ENCODE data around the gene SH2D2A. TPM values are rescaled to one million over a fixed set of nuclear protein-coding genes. Genes with fewer than 3 reads are reported as not detected.

Gene SH2D2A
- total and polyA plus RNA-seq, 4 donors, result 0.33 to 0.53 (median 0.51) TPM; not detected in 1

DNA sequence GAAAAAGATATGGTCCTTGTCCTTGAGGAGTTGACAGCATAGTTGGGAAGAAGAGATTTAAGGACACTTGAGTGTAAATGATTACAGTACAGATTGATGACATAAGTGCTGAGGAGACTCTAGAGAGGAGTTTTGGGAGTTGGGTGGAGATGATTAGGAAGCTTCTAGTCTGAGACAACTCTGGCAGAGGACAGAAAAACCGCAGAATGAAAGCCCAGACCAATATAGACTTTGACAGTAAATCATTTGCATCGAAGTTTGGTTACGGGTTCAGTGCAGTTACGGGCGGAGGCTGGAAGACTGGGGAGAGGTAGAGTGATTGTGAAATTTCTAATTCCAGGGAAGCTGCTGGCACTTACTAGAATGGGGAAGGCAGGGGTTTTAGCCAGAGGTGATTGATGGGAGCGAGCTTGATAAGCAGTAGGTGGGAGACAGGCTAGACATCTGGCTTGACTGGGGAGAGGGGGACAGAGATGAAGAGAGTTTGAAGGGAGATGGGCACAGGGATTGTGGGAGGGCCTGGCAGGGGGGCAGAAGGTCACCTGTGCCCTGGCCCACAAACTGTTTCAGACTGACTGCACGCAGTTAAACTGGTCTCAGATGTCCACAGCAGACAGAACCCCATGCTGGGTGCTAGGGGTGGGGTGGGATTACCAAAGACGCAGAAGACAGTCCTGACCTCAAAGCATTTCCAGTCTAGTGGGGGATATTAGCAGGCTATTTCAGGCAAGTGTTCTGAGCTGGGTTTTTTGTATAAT is 20.1 kb downstream of the SH2D2A start:
- Histone ChIP-seq H3K4me1 (ENCODE audit: control insufficient read depth, insufficient read depth, low read length) (no peaks in the 10 kb centered on the region), H3K27me3 (ENCODE audit: control insufficient read depth, insufficient read depth, low read length) (no peaks in the 10 kb centered on the region), H3K27ac (ENCODE audit: low read depth, low read length) (no peak overlapping the region), H3K9me3 (ENCODE audit: control insufficient read depth, insufficient read depth, low read length) (no peaks in the 10 kb centered on the region), H3K4me3 (ENCODE audit: low read depth, low read length) (no peak overlapping the region), H3K36me3 (ENCODE audit: control insufficient read depth, insufficient read depth, low read length) (peaks cover 61% of the 10 kb centered on the region)
- DNase-seq (ENCODE audit: low read depth in 4 of 6, low spot score in 6 of 6), result no peak
- WGBS (ENCODE audit: insufficient coverage), result 89% methylated on average over 8 of the region's 8 CpGs

DNA sequence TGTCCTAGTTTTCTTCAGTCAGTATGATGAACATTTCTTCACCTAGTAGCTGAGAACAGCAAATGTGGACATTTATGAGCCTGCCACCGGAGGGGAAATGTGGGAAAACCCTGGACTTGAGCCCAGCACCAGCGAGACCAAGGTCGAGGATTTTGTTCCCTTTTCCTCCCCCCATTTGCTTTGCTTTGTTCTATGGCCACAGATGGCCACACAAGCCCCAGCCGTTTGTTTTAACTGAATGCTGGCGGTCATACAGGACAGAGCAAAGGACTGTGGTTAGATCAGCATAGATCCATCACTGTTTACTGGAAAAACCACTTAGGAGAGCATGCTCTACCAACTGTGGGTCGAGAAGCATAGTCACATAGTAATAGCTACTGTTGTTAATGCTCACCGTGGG is 20.9 kb downstream of the SH2D2A start:
- WGBS (ENCODE audit: insufficient coverage), result 65% methylated on average over 4 of the region's 7 CpGs
- peaks cover 58% of the 10 kb centered on the region for H3K36me3 ChIP-seq (ENCODE audit: control insufficient read depth, insufficient read depth, low read length)
- no peaks in the 10 kb centered on the region for H3K4me1 ChIP-seq (ENCODE audit: control insufficient read depth, insufficient read depth, low read length)
- H3K9me3 ChIP-seq (ENCODE audit: control insufficient read depth, insufficient read depth, low read length), result no peaks in the 10 kb centered on the region
- no peak for DNase-seq (ENCODE audit: low read depth in 4 of 6, low spot score in 6 of 6)
- H3K27me3 ChIP-seq (ENCODE audit: control insufficient read depth, insufficient read depth, low read length), result no peaks in the 10 kb centered on the region
- no peak overlapping the region for H3K27ac ChIP-seq (ENCODE audit: low read depth, low read length)
- H3K4me3 ChIP-seq (ENCODE audit: low read depth, low read length), result no peak overlapping the region

DNA sequence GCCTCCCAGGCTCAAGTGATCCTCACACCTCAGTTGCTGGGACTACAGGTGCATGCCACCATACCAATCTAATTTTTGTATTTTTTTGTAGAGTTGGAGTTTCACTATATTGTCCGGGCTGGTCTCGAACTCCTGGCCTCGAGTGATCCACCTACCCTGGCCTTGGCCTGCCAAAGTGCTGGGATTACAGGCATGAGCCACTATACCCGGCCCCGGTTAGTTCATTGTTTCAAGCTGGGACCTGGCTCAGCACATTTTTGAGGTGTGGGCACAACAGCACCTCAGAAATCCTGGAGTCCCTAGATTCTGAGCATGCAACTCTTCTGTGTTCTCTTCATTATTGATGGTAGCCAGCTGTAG is 21.3 kb downstream of the SH2D2A start:
- Histone ChIP-seq H3K4me3 (ENCODE audit: low read depth, low read length) (no peak overlapping the region), H3K36me3 (ENCODE audit: control insufficient read depth, insufficient read depth, low read length) (peaks cover 56% of the 10 kb centered on the region), H3K27me3 (ENCODE audit: control insufficient read depth, insufficient read depth, low read length) (no peaks in the 10 kb centered on the region), H3K27ac (ENCODE audit: low read depth, low read length) (no peak overlapping the region), H3K9me3 (ENCODE audit: control insufficient read depth, insufficient read depth, low read length) (no peaks in the 10 kb centered on the region), H3K4me1 (ENCODE audit: control insufficient read depth, insufficient read depth, low read length) (no peaks in the 10 kb centered on the region)
- 97% methylated on average over 5 of the region's 5 CpGs for WGBS (ENCODE audit: insufficient coverage)
- DNase-seq (ENCODE audit: low read depth in 4 of 6, low spot score in 6 of 6), result no peak

GRCh38 chr1:156794506-156795373 is 21.9 kb downstream of the SH2D2A start:
- DNase-seq (ENCODE audit: low read depth in 4 of 6, low spot score in 6 of 6), result no peak
- no peak overlapping the region for H3K4me3 ChIP-seq (ENCODE audit: low read depth, low read length)
- H3K27ac ChIP-seq (ENCODE audit: low read depth, low read length), result no peak overlapping the region
- H3K36me3 ChIP-seq (ENCODE audit: control insufficient read depth, insufficient read depth, low read length), result peaks cover 58% of the 10 kb centered on the region
- H3K27me3 ChIP-seq (ENCODE audit: control insufficient read depth, insufficient read depth, low read length), result no peaks in the 10 kb centered on the region
- WGBS (ENCODE audit: insufficient coverage), result 84% methylated on average over 4 of the region's 7 CpGs
- H3K4me1 ChIP-seq (ENCODE audit: control insufficient read depth, insufficient read depth, low read length), result no peaks in the 10 kb centered on the region
- H3K9me3 ChIP-seq (ENCODE audit: control insufficient read depth, insufficient read depth, low read length), result no peaks in the 10 kb centered on the region

- peaks cover 65% of the 10 kb centered on the region for H3K36me3 ChIP-seq (ENCODE audit: control insufficient read depth, insufficient read depth, low read length)
- no peaks in the 10 kb centered on the region for H3K27me3 ChIP-seq (ENCODE audit: control insufficient read depth, insufficient read depth, low read length)
- no peak overlapping the region for H3K4me3 ChIP-seq (ENCODE audit: low read depth, low read length)
- no peak overlapping the region for H3K27ac ChIP-seq (ENCODE audit: low read depth, low read length)
- WGBS (ENCODE audit: insufficient coverage), result 97% methylated on average over 3 of the region's 4 CpGs
- no peak for DNase-seq (ENCODE audit: low read depth in 4 of 6, low spot score in 6 of 6)
- H3K4me1 ChIP-seq (ENCODE audit: control insufficient read depth, insufficient read depth, low read length), result no peaks in the 10 kb centered on the region
- H3K9me3 ChIP-seq (ENCODE audit: control insufficient read depth, insufficient read depth, low read length), result no peaks in the 10 kb centered on the region
These were observed 26.9 kb downstream of the SH2D2A start for GRCh38 chr1:156789621-156790318.

- peaks cover 66% of the 10 kb centered on the region for H3K36me3 ChIP-seq (ENCODE audit: control insufficient read depth, insufficient read depth, low read length)
- WGBS (ENCODE audit: insufficient coverage), result no CpG with 5 or more reads among the region's 2 CpGs
- H3K4me3 ChIP-seq (ENCODE audit: low read depth, low read length), result no peak overlapping the region
- no peak for DNase-seq (ENCODE audit: low read depth in 4 of 6, low spot score in 6 of 6)
- H3K9me3 ChIP-seq (ENCODE audit: control insufficient read depth, insufficient read depth, low read length), result no peaks in the 10 kb centered on the region
- H3K27ac ChIP-seq (ENCODE audit: low read depth, low read length), result no peak overlapping the region
- no peaks in the 10 kb centered on the region for H3K4me1 ChIP-seq (ENCODE audit: control insufficient read depth, insufficient read depth, low read length)
- no peaks in the 10 kb centered on the region for H3K27me3 ChIP-seq (ENCODE audit: control insufficient read depth, insufficient read depth, low read length)
These were observed 28.5 kb downstream of the SH2D2A start for GRCh38 chr1:156788136-156788535.

GRCh38 chr1:156786640-156787039 is 30.0 kb downstream of the SH2D2A start:
- WGBS (ENCODE audit: insufficient coverage), result 94% methylated on average over 9 of the region's 10 CpGs
- no peak for DNase-seq (ENCODE audit: low read depth in 4 of 6, low spot score in 6 of 6)
- H3K36me3 ChIP-seq (ENCODE audit: control insufficient read depth, insufficient read depth, low read length), result peaks cover 66% of the 10 kb centered on the region
- no peak overlapping the region for H3K27ac ChIP-seq (ENCODE audit: low read depth, low read length)
- no peaks in the 10 kb centered on the region for H3K4me1 ChIP-seq (ENCODE audit: control insufficient read depth, insufficient read depth, low read length)
- H3K4me3 ChIP-seq (ENCODE audit: low read depth, low read length), result no peak overlapping the region
- H3K9me3 ChIP-seq (ENCODE audit: control insufficient read depth, insufficient read depth, low read length), result no peaks in the 10 kb centered on the region
- no peaks in the 10 kb centered on the region for H3K27me3 ChIP-seq (ENCODE audit: control insufficient read depth, insufficient read depth, low read length)

DNA sequence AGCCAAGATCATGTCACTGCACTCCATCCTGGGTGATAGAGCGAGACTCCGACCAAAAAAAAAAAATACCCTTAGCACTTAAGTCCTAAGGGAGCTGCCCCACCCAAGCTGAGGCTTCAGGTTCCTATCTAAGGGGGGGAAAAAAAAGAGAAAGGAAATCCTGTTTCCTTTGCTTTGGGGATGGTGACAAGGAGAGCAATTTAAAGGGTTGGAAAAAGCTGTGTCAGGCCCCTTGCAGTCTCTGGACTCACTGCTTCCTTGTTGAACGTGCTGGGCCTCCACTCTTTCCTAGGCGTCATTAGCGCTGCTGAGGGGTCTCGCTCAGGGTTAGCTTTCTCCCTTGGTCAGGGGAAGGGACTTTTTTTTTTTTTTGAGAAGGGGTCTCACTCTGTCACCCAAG is 31.2 kb downstream of the SH2D2A start:
- no CpG with 5 or more reads among the region's 6 CpGs for WGBS (ENCODE audit: insufficient coverage)
- peaks cover 60% of the 10 kb centered on the region for H3K36me3 ChIP-seq (ENCODE audit: control insufficient read depth, insufficient read depth, low read length)
- no peak for DNase-seq (ENCODE audit: low read depth in 4 of 6, low spot score in 6 of 6)

DNA sequence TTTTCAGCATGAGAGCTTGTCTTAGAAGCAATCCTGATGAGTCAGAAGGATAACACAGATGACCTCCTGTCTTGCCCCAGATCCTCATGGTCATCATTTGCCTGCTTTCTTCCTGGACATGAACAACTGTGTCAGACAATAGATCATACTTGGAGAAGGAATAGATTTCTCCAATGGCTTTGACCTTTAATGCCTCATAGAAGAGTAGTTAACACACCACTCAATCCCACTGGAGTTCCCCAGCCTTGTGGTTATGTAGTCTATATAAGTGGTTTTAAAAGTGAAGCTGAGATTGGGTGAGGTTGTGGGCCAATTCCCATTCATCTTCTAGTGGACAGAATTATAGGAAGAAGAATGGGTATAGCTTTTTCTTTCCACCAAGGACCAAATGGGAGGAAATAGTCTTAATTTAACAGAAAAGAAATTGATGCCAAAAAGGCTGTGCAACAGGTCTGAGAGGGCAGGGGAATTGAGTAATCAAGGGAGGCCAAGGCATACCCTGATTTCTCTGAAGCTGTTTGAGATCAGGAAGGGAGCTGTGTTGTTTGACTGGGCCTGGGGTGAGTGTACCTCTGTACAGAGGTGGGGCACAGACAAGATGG is 35.0 kb downstream of the SH2D2A start:
- H3K27ac ChIP-seq (ENCODE audit: low read depth, low read length), result no peak overlapping the region
- H3K9me3 ChIP-seq (ENCODE audit: control insufficient read depth, insufficient read depth, low read length), result no peaks in the 10 kb centered on the region
- no peaks in the 10 kb centered on the region for H3K27me3 ChIP-seq (ENCODE audit: control insufficient read depth, insufficient read depth, low read length)
- no peak overlapping the region for H3K4me3 ChIP-seq (ENCODE audit: low read depth, low read length)
- no peaks in the 10 kb centered on the region for H3K4me1 ChIP-seq (ENCODE audit: control insufficient read depth, insufficient read depth, low read length)
- DNase-seq (ENCODE audit: low read depth in 4 of 6, low spot score in 6 of 6), result no peak
- peaks cover 33% of the 10 kb centered on the region for H3K36me3 ChIP-seq (ENCODE audit: control insufficient read depth, insufficient read depth, low read length)

More for the DNA sequence above, 31.2 kb downstream of the SH2D2A start:
- Histone ChIP-seq H3K9me3 (ENCODE audit: control insufficient read depth, insufficient read depth, low read length) (no peaks in the 10 kb centered on the region), H3K4me3 (ENCODE audit: low read depth, low read length) (no peak overlapping the region), H3K4me1 (ENCODE audit: control insufficient read depth, insufficient read depth, low read length) (no peaks in the 10 kb centered on the region), H3K27me3 (ENCODE audit: control insufficient read depth, insufficient read depth, low read length) (no peaks in the 10 kb centered on the region), H3K27ac (ENCODE audit: low read depth, low read length) (no peak overlapping the region)
